Natural killer cell (primary cell): ENCODE results near the gene PER2. TPM values are rescaled to one million over a fixed set of nuclear protein-coding genes. Genes with fewer than 3 reads are reported as not detected.

ENCODE experiments used
- ATAC-seq, 3 donors: fragments of 150-1000 bp in 2 of 3; fragments of 200-7000 bp in 1 of 3; cut with Tn5 transposase; 1 replicate in 1 of 3; 2 replicates in 2 of 3; pipeline ENCODE4 v1.10.0; 2021; ENCODE audit warnings: mild to moderate bottlenecking in 2 of 3, moderate library complexity in 2 of 3
- DNase-seq, 2 donors: peaks; one replicate each; pipeline versions ENCODE4 v3.0.0 to v3.0.0-alpha.2; 2013 to 2021; ENCODE audit warnings: mixed read lengths in 1 of 2
- H3K27ac ChIP-seq: one replicate; pipeline ENCODE4 v1.5.1; 2013; ENCODE audit warnings: mild to moderate bottlenecking, low read length
- H3K27me3 ChIP-seq: one replicate; pipeline ENCODE4 v1.6.1; 2013; ENCODE audit warnings: low read length; ENCODE audit not compliant: control insufficient read depth, insufficient read depth
- H3K36me3 ChIP-seq: one replicate; pipeline ENCODE4 v1.6.1; 2013; ENCODE audit warnings: low read length; ENCODE audit not compliant: control insufficient read depth, insufficient read depth
- H3K4me1 ChIP-seq: one replicate; pipeline ENCODE4 v1.6.1; 2013; ENCODE audit warnings: low read length; ENCODE audit not compliant: control insufficient read depth, insufficient read depth
- H3K4me3 ChIP-seq: one replicate; pipeline ENCODE4 v1.5.1; 2013; ENCODE audit warnings: low read length
- H3K9me3 ChIP-seq: one replicate; pipeline ENCODE4 v1.6.1; 2013; ENCODE audit warnings: low read length; ENCODE audit not compliant: control insufficient read depth, insufficient read depth
- H3K27ac Mint-ChIP-seq, 2 donors: one replicate each; pipeline ENCODE4 v1.8.0; 2022; ENCODE audit warnings: mild to moderate bottlenecking in 2 of 2, mixed read lengths in 2 of 2, moderate library complexity in 1 of 2
- H3K27me3 Mint-ChIP-seq, 2 donors: one replicate each; pipeline ENCODE4 v1.8.0; 2022; ENCODE audit warnings: low read depth in 2 of 2, mixed read lengths in 2 of 2
- H3K36me3 Mint-ChIP-seq: one replicate; pipeline ENCODE4 v1.8.0; 2022; ENCODE audit warnings: mixed read lengths
- H3K4me1 Mint-ChIP-seq, 2 donors: one replicate each; pipeline ENCODE4 v1.8.0; 2022; ENCODE audit warnings: mixed read lengths in 2 of 2
- H3K4me3 Mint-ChIP-seq: one replicate; pipeline ENCODE4 v1.8.0; 2022; ENCODE audit warnings: mild to moderate bottlenecking, moderate library complexity, mixed read lengths
- H3K9me3 Mint-ChIP-seq, 2 donors: one replicate each; pipeline ENCODE4 v1.8.0; 2022; ENCODE audit warnings: mixed read lengths in 2 of 2
- CTCF ChIP-seq: fragments of 200-600 bp; IDR thresholded peaks from one replicate; pipeline ENCODE4 v1.8.0; 2022; ENCODE audit warnings: antibody characterized with exemption
- WGBS: methylation state at CpG from one replicate; pipeline ENCODE4 v1.1.7; 2013; ENCODE audit warnings: missing lambda C conversion rate; ENCODE audit not compliant: insufficient coverage; 5-methylcytosine and 5-hydroxymethylcytosine counted together
- intact Hi-C: fragments of 100-400 bp; cut with micrococcal nuclease; formaldehyde crosslinking; loops from one replicate; pipeline ENCODE4 v1.14.2; 2022
- total RNA-seq, 4 donors: library from RNA; stranded (reverse); fragments of 120-200 nt in 1 of 4; gene quantifications; one replicate each; pipeline versions ENCODE4 v1.2.3 to v1.2.4, GENCODE V29; 2013 to 2022

Gene PER2
- total RNA-seq, 3 donors from 2014 or later (not counting 1 experiment from before 2014, with no cell fraction given) = 26.3 to 32.9 (median 32.6) TPM

- H3K4me3 ChIP-seq = no peak overlapping the region
- ATAC-seq = no peak
- Mint-ChIP-seq H3K36me3 (peaks cover 7% of the 10 kb centered on the region), H3K27me3 (peaks cover 0 to 2% of the 10 kb centered on the region in 2 donors), H3K9me3 (no peaks in the 10 kb centered on the region), H3K4me1 (peaks cover 0 to 16% of the 10 kb centered on the region in 2 donors), H3K4me3 (no peak overlapping the region), H3K27ac (no peak overlapping the region)
- H3K27me3 ChIP-seq = peaks cover 11% of the 10 kb centered on the region
- no peak for TF ChIP-seq CTCF
- intact Hi-C loops = loop anchor here (5.0 kb wide), 2 partner anchors 44 to 61 kb away; partner anchors contain the start of gene PER2
- peaks cover 6% of the 10 kb centered on the region for H3K36me3 ChIP-seq
- DNase-seq = no peak
- H3K9me3 ChIP-seq = peaks cover 4% of the 10 kb centered on the region
- WGBS = 97% methylated on average over 10 of the region's 10 CpGs
- H3K27ac ChIP-seq = no peak overlapping the region
- peaks cover 18% of the 10 kb centered on the region for H3K4me1 ChIP-seq
Measured at GRCh38 chr2:238243496-238244076, 44.8 kb downstream of the PER2 start.

- ATAC-seq = no peak
- DNase-seq = no peak
- H3K4me1 Mint-ChIP-seq = peaks cover 0 to 16% of the 10 kb centered on the region in 2 donors
- Histone ChIP-seq H3K36me3 (peaks cover 6% of the 10 kb centered on the region), H3K9me3 (peaks cover 4% of the 10 kb centered on the region), H3K4me3 (no peak overlapping the region), H3K4me1 (peaks cover 22% of the 10 kb centered on the region), H3K27me3 (peaks cover 15% of the 10 kb centered on the region), H3K27ac (no peak overlapping the region)
- peaks cover 7% of the 10 kb centered on the region for H3K36me3 Mint-ChIP-seq
- no peak for TF ChIP-seq CTCF
- H3K27ac Mint-ChIP-seq = no peak overlapping the region
- no peaks in the 10 kb centered on the region for H3K9me3 Mint-ChIP-seq
- 97% methylated on average over 7 of the region's 7 CpGs for WGBS
- intact Hi-C loops = loop anchor here (5.0 kb wide), 2 partner anchors 44 to 61 kb away; partner anchors contain the start of gene PER2
- peaks cover 0 to 2% of the 10 kb centered on the region in 2 donors for H3K27me3 Mint-ChIP-seq
- H3K4me3 Mint-ChIP-seq = no peak overlapping the region
Measured at GRCh38 chr2:238242731-238243495, 45.5 kb downstream of the PER2 start.

- no peak overlapping the region for H3K4me3 ChIP-seq
- Mint-ChIP-seq H3K4me1 (peaks cover 0 to 16% of the 10 kb centered on the region in 2 donors), H3K27ac (peak overlapping the region in 1 of 2 donors; percentile 64), H3K36me3 (peaks cover 7% of the 10 kb centered on the region), H3K27me3 (peaks cover 0 to 2% of the 10 kb centered on the region in 2 donors), H3K4me3 (peak overlapping the region; percentile 76), H3K9me3 (no peaks in the 10 kb centered on the region)
- ATAC-seq (no peak), DNase-seq (no peak)
- peaks cover 4% of the 10 kb centered on the region for H3K9me3 ChIP-seq
- TF ChIP-seq CTCF = no peak
- peaks cover 18% of the 10 kb centered on the region for H3K27me3 ChIP-seq
- peaks cover 5% of the 10 kb centered on the region for H3K36me3 ChIP-seq
- WGBS = 100% methylated on average over 2 of the region's 2 CpGs
- no peak overlapping the region for H3K27ac ChIP-seq
- intact Hi-C loops = loop anchor here (5.0 kb wide), 2 partner anchors 45 to 60 kb away; partner anchors contain the start of gene PER2
- H3K4me1 ChIP-seq = peaks cover 22% of the 10 kb centered on the region
Measured at GRCh38 chr2:238241970-238242369, 46.4 kb downstream of the PER2 start.
